GM18526 (cell line): Measurements from ENCODE around the gene DHRSX.

Source experiments
- POLR2A ChIP-seq: IDR thresholded peaks from 3 replicates; pipeline ENCODE4 v1.6.1; 2011; ENCODE audit not compliant: insufficient read length; ENCODE audit errors: extremely low read depth

DHRSX gene

GRCh38 chrX:2242980-2243379 lies 257.8 kb downstream of the DHRSX start:
- no peak for TF ChIP-seq POLR2A

- no peak for TF ChIP-seq POLR2A
Observed at GRCh38 chrX:2242326-2242725, 258.4 kb downstream of the DHRSX start.

GRCh38 chrX:2237976-2238375 lies 262.8 kb downstream of the DHRSX start:
- TF ChIP-seq POLR2A = no peak

DNA sequence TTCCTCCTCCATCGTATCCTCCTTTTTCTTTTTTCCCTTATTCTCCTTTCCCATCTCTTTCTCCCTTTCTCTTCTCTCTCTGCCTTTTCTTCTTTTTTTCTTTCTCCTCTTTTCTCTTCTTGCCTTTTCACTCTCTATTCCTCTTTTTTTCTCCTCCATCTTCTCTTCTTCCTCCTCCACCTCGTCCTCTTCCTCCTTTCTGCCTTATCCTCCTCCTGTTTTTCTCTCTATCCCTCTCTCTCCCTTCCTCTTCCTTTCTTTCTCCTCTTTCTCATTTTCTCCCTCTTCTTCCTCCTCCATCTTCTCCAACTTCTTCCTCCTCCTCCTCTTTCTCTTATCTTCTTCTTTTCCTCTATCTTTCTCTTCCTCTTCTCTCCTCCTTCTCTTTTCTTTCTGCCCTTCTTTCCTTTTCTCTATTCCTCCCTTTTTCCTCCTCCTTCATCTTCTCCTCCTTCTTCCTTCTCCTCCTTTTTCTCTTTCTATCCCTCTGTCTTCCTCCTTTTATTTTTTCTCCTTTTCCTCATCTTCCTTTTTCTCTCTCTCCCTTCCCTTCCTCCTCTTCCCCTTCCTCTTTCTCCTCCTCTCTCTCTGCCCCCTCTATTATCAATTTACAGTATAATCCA lies 269.1 kb downstream of the DHRSX start:
- no peak for TF ChIP-seq POLR2A

DNA sequence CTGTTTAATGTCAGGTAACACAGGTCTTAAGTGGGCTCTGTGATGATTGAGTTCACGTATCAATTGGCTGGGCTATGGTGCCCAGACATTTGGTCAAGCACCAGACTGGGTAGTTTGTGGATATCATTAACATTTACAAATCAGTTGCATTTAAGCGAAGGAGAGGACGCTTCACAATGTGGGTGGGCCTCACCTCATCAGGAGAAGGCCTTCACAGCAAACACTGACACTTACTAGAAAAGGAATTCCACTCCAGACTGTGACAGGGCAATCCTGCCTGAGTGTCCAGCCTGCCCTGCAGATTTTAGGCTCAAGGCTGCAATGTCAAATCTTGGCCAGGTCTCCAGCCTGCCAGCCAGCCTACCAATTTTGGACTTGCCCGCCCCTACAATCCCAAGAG lies 270.3 kb downstream of the DHRSX start:
- TF ChIP-seq POLR2A = no peak

DNA sequence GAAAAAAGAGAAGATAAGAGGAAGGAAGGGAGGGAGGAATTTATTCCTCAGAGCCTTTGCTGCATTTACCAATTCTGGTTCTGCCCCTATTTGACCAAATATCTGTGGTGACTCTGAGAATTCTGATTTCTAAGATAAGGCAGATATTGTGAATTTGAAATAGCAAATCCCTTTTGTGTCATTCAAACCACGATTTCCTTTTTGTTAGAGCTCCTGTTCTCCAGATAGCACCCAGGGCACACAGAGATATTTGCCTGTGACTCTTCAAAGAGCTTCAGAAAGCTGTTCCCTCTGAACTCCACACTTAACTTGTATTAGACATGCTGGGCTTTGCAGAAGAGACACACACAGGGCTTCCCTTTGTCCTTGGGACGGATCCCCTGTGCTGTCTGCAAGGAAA lies 272.2 kb downstream of the DHRSX start:
- no peak for TF ChIP-seq POLR2A

DNA sequence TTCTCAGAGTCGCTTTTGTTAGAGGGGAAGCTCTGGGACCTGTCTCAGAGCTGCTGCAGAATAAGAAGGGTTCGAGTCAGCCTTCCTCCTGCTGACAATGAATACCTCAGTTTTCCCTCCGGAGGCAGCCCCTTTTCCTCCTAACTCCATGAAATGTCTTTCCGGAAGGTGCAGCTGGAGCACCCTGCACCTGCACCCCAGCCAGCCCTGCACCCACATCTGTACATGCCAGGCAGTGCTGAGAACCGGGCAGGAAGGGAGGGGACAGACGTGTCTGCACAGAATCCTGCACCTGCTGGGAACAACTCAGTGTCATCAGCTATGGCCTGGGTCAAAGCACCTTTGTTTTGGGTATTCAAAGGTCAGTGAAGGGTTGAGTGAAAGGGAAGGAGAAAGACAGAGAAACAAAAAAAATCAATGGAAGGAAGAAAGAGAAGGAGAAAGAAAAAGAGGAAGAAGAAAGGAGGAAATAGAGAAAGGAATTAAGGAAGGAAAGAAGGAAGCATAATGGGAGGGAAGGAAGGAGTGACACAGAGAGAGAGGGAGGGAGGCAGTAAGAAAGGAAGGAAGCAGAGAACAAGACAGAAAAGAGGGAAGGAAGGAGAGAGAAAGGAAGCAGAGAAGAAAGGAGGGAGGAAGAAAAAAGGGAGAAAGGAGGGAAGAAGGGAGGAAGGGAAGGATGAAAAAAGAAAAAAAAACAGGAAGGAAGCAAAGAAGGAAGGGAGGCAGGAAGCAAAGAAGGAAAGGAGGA lies 273.7 kb downstream of the DHRSX start:
- TF ChIP-seq POLR2A = no peak

- no peak for TF ChIP-seq POLR2A
Observed at GRCh38 chrX:2226182-2226581, 274.6 kb downstream of the DHRSX start.

- no peak for TF ChIP-seq POLR2A
Observed at GRCh38 chrX:2224597-2225235, 276.1 kb downstream of the DHRSX start.

- no peak for TF ChIP-seq POLR2A
Observed at GRCh38 chrX:2224161-2224560, 276.6 kb downstream of the DHRSX start.

GRCh38 chrX:2220829-2221567 lies 279.8 kb downstream of the DHRSX start:
- no peak for TF ChIP-seq POLR2A

DNA sequence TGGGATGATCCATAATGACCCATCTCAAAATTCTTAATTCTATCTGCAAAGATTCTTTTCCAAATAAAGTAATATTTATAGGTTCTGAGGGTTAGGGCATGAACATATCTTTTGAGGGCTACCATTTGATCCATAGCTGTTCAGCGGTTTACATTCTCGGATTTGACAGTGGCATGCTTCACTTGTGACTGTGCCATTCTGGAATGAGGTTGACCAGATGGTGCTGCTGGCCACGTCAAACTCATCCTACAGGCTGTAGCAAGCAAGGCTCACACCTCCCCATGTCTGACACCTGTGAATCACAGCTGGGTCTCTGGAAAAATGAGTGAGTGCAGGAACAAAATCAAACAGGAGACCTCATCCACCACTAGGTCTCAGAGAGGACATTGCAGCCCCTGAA lies 280.5 kb downstream of the DHRSX start:
- TF ChIP-seq POLR2A = no peak

DNA sequence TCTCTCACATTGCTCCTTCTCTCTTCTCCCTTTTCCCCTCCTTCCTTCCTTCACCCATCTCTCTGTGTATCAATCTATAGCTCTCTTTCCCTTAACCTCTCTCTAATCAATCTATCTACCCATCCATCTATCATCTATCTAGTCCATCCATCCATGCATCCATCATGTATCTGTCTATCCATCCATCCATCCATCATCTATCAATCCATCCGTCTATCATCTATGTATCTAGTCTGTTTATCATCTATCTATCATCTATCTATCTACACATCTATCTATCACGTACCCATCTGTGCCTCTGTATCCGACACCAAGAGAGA lies 307.5 kb downstream of the DHRSX start:
- no peak for TF ChIP-seq POLR2A

GRCh38 chrX:2192584-2193272 lies 308.0 kb downstream of the DHRSX start:
- TF ChIP-seq POLR2A = no peak

DNA sequence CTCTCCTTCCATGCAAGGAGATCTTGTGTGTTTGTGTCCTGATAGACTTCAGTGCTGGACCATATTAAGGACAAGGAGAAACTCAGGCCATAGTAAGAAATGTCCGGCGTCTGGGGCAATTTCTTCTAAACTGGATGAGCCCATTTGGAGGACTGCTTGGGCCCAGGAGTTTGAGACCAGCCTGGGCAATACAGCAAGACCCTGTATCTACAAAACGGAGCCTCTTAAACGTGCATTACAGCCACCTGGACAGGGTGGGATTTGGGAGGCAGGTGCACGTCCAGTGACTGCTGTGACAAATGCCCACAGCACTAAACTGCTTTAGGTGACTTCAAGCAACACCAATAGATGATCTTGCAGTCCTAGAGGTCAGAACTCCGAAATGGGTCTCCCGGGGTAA lies 311.9 kb downstream of the DHRSX start:
- TF ChIP-seq POLR2A = no peak
